IMR-90 (cell line): Measurements from ENCODE around the gene B9D1. TPM values are rescaled to one million over a fixed set of nuclear protein-coding genes. Genes with fewer than 3 reads are reported as not detected.

ENCODE experiments used
- ATAC-seq: fragments of 200-7000 bp; cut with Tn5 transposase; 2 replicates; pipeline ENCODE4 v1.9.1; 2020; ENCODE audit warnings: low read depth, mild to moderate bottlenecking, moderate library complexity
- BruUV-seq: library from RNA; stranded (reverse); fragments of 400-500 nt; replicated peaks from 2 replicates; lab custom pipeline; 2021; lab: Mats Ljungman, UMichigan
- CTCF ChIA-PET: fragments of 300-600 bp; formaldehyde crosslinking; extraction: SDS; loops from one replicate; lab custom pipeline; 2021; ENCODE audit warnings: antibody characterized with exemption; lab: Yijun Ruan, JAX
- POLR2A ChIA-PET: fragments of 300-600 bp; sonication (Branson Sonifier 250); formaldehyde crosslinking; loops from one replicate; lab custom pipeline; 2022; ENCODE audit warnings: antibody characterized with exemption; ENCODE audit not compliant: unreplicated experiment; lab: Charles Lee
- DNase-seq: peaks from one replicate; pipeline ENCODE4 v3.0.0; 2013
- H2AFZ ChIP-seq: replicated peaks from 2 replicates; pipeline ENCODE3; 2013; ENCODE audit warnings: low read length, mild to moderate bottlenecking; ENCODE audit not compliant: poor library complexity
- H2AK5ac ChIP-seq: 2 replicates; pipeline ENCODE4 v1.6.1; 2013; ENCODE audit warnings: low read depth, low read length, inconsistent platforms
- H2AK9ac ChIP-seq: replicated peaks from 2 replicates; pipeline ENCODE3; 2013; ENCODE audit warnings: mild to moderate bottlenecking, low read depth, low read length, moderate library complexity; ENCODE audit not compliant: poor library complexity
- H2BK120ac ChIP-seq: 2 replicates; pipeline ENCODE4 v1.6.1; 2013; ENCODE audit warnings: low read depth, low read length, inconsistent platforms
- H2BK15ac ChIP-seq: 3 replicates; pipeline ENCODE4 v1.6.1; 2013; ENCODE audit warnings: low read depth, low read length, inconsistent platforms
- H2BK20ac ChIP-seq: 2 replicates; pipeline ENCODE4 v1.6.1; 2013; ENCODE audit warnings: low read depth, mild to moderate bottlenecking, inconsistent platforms, low read length, moderate library complexity
- H2BK5ac ChIP-seq: 2 replicates; pipeline ENCODE4 v1.6.1; 2013; ENCODE audit warnings: mild to moderate bottlenecking, low read depth, low read length, inconsistent platforms; ENCODE audit not compliant: poor library complexity, severe bottlenecking
- H3K14ac ChIP-seq: replicated peaks from 2 replicates; pipeline ENCODE4 v1.6.1; 2013; ENCODE audit warnings: low read depth, low read length, inconsistent platforms
- H3K18ac ChIP-seq: 2 replicates; pipeline ENCODE4 v1.6.1; 2013; ENCODE audit warnings: low read depth, low read length, control low read depth
- H3K23ac ChIP-seq: 2 replicates; pipeline ENCODE4 v1.6.1; 2013; ENCODE audit warnings: low read depth, low read length, inconsistent platforms
- H3K27ac ChIP-seq: 2 replicates; pipeline ENCODE4 v1.5.1; 2013; ENCODE audit warnings: mild to moderate bottlenecking, control low read depth, low read length; ENCODE audit not compliant: insufficient read depth
- H3K27me3 ChIP-seq: 2 replicates; pipeline ENCODE4 v1.6.1; 2013; ENCODE audit warnings: low read length; ENCODE audit not compliant: control insufficient read depth, insufficient read depth
- H3K36me3 ChIP-seq: 2 replicates; pipeline ENCODE4 v1.6.1; 2013; ENCODE audit warnings: low read length, mixed read lengths; ENCODE audit not compliant: control insufficient read depth, insufficient read depth
- H3K4ac ChIP-seq: 2 replicates; pipeline ENCODE4 v1.6.1; 2013; ENCODE audit warnings: low read depth, low read length, inconsistent platforms
- H3K4me1 ChIP-seq: 2 replicates; pipeline ENCODE4 v1.6.1; 2013; ENCODE audit warnings: low read length, mixed read lengths; ENCODE audit not compliant: control insufficient read depth, insufficient read depth
- H3K4me2 ChIP-seq: 2 replicates; pipeline ENCODE4 v1.6.1; 2013; ENCODE audit warnings: low read depth, mild to moderate bottlenecking, control low read depth, low read length, moderate library complexity
- H3K4me3 ChIP-seq: 2 replicates; pipeline ENCODE4 v1.5.1; 2013; ENCODE audit warnings: low read depth, mild to moderate bottlenecking, control low read depth, low read length, moderate library complexity; ENCODE audit not compliant: insufficient read depth
- H3K56ac ChIP-seq: 2 replicates; pipeline ENCODE4 v1.6.1; 2013; ENCODE audit warnings: low read length, inconsistent platforms; ENCODE audit not compliant: insufficient read depth; ENCODE audit errors: extremely low read depth
- H3K79me1 ChIP-seq, 2 experiments: 2 replicates each; pipeline ENCODE4 v1.6.1; 2013; ENCODE audit warnings: low read length in 2 of 2, inconsistent platforms in 1 of 2, low read depth in 1 of 2
- H3K9ac ChIP-seq: 2 replicates; pipeline ENCODE4 v1.6.1; 2013; ENCODE audit warnings: low read depth, low read length, control low read depth
- H3K9me1 ChIP-seq: 2 replicates; pipeline ENCODE4 v1.6.1; 2013; ENCODE audit warnings: low read length, inconsistent platforms; ENCODE audit not compliant: insufficient read depth
- H3K9me3 ChIP-seq: 2 replicates; pipeline ENCODE4 v1.6.1; 2013; ENCODE audit warnings: low read length; ENCODE audit not compliant: control insufficient read depth, insufficient read depth
- H4K20me1 ChIP-seq: 2 replicates; pipeline ENCODE4 v1.6.1; 2013; ENCODE audit warnings: low read length, inconsistent platforms; ENCODE audit not compliant: insufficient read depth
- H4K5ac ChIP-seq: 2 replicates; pipeline ENCODE4 v1.6.1; 2013; ENCODE audit warnings: mild to moderate bottlenecking, low read depth, low read length, control low read depth
- H4K8ac ChIP-seq, 2 experiments: 2 replicates each; pipeline ENCODE4 v1.6.1; 2013; ENCODE audit warnings: low read depth in 2 of 2, low read length in 2 of 2, control low read depth in 1 of 2, inconsistent platforms in 1 of 2
- H4K91ac ChIP-seq: 2 replicates; pipeline ENCODE4 v1.6.1; 2013; ENCODE audit warnings: low read depth, low read length, inconsistent platforms; ENCODE audit not compliant: insufficient read depth
- BHLHE40 ChIP-seq: fragments of 150-350 bp; IDR thresholded peaks from 2 replicates; pipeline ENCODE4 v1.6.1; 2016; ENCODE audit warnings: mild to moderate bottlenecking, low read depth, low read length
- CEBPB ChIP-seq: IDR thresholded peaks from 2 replicates; pipeline ENCODE4 v1.6.1; 2012; ENCODE audit warnings: low read depth, low read length, improper control_type of control experiment
- CHD1 ChIP-seq: IDR thresholded peaks from 2 replicates; pipeline ENCODE4 v1.6.1; 2012; ENCODE audit warnings: low read depth, low read length, improper control_type of control experiment
- CTCF ChIP-seq: conservative IDR thresholded peaks from 2 replicates; pipeline ENCODE4 v1.5.1; 2012; ENCODE audit warnings: mild to moderate bottlenecking, low read depth, low read length, improper control_type of control experiment
- ELK1 ChIP-seq: fragments of 150-350 bp; IDR thresholded peaks from 2 replicates; pipeline ENCODE4 v1.6.1; 2016; ENCODE audit warnings: low read depth, mild to moderate bottlenecking, low read length, moderate library complexity, borderline replicate concordance
- FOS ChIP-seq: fragments of 150-350 bp; IDR thresholded peaks from 2 replicates; pipeline ENCODE4 v1.6.1; 2016; ENCODE audit warnings: low read depth, low read length
- MAFK ChIP-seq: IDR thresholded peaks from 2 replicates; pipeline ENCODE4 v1.6.1; 2012; ENCODE audit warnings: low read depth, low read length, improper control_type of control experiment
- MAZ ChIP-seq: IDR thresholded peaks from 2 replicates; pipeline ENCODE4 v1.6.1; 2012; ENCODE audit warnings: low read depth, mild to moderate bottlenecking, low read length, improper control_type of control experiment, moderate library complexity, borderline replicate concordance
- MXI1 ChIP-seq: IDR thresholded peaks from 2 replicates; pipeline ENCODE4 v1.6.1; 2012; ENCODE audit warnings: low read depth, mild to moderate bottlenecking, low read length, moderate library complexity, borderline replicate concordance
- NFE2L2 ChIP-seq: fragments of 150-350 bp; IDR thresholded peaks from 2 replicates; pipeline ENCODE4 v1.6.1; 2016; ENCODE audit warnings: low read depth, mild to moderate bottlenecking, low read length
- POLR2A ChIP-seq: IDR thresholded peaks from 2 replicates; pipeline ENCODE4 v1.6.1; 2012; ENCODE audit warnings: mild to moderate bottlenecking, low read depth, low read length
- RAD21 ChIP-seq: IDR thresholded peaks from 2 replicates; pipeline ENCODE4 v1.6.1; 2012; ENCODE audit warnings: low read length, improper control_type of control experiment
- RCOR1 ChIP-seq: IDR thresholded peaks from 2 replicates; pipeline ENCODE4 v1.6.1; 2012; ENCODE audit warnings: mild to moderate bottlenecking, low read length, improper control_type of control experiment; ENCODE audit not compliant: insufficient replicate concordance
- RFX5 ChIP-seq: IDR thresholded peaks from 2 replicates; pipeline ENCODE4 v1.8.0; 2012; ENCODE audit warnings: low read depth, mild to moderate bottlenecking, low read length, moderate library complexity
- SMC3 ChIP-seq: fragments of 150-350 bp; IDR thresholded peaks from 2 replicates; pipeline ENCODE4 v1.6.1; 2016; ENCODE audit warnings: low read depth, mild to moderate bottlenecking, antibody characterized with exemption, low read length, moderate library complexity
- USF2 ChIP-seq: fragments of 150-350 bp; IDR thresholded peaks from 2 replicates; pipeline ENCODE4 v1.6.1; 2017; ENCODE audit warnings: mild to moderate bottlenecking, antibody characterized with exemption, low read length, low read depth
- WGBS, 2 experiments: methylation state at CpG; one replicate each; pipeline versions ENCODE4 v1.1.5 to v1.1.7; 2013; ENCODE audit warnings: missing lambda C conversion rate in 2 of 2; ENCODE audit not compliant: insufficient read length in 1 of 2; ENCODE audit errors: extremely low coverage in 2 of 2; 5-methylcytosine and 5-hydroxymethylcytosine counted together
- dilution Hi-C: fragments of 300-500 bp; cut with HindIII; formaldehyde crosslinking; loops from one replicate; pipeline ENCODE4 v1.14.3; 2018; ENCODE audit warnings: low sequenced_read_pairs; ENCODE audit not compliant: unreplicated experiment
- in situ Hi-C: fragments of 300-500 bp; cut with MboI; formaldehyde crosslinking; loops from 3 replicates; pipeline ENCODE4 v1.14.3; 2019; ENCODE audit warnings: low sequenced_read_pairs, inconsistent platforms, mixed read lengths
- intact Hi-C: fragments of 100-400 bp; cut with micrococcal nuclease; formaldehyde crosslinking; loops from 2 replicates; pipeline ENCODE4 v1.10.0; 2022
- polyA plus RNA-seq, 3 experiments: library from polyadenylated mRNA; depleted of rRNA; stranded (reverse); fragments of >200 nt; gene quantifications; 2 replicates each; pipeline ENCODE4 v1.2.3, GENCODE V29; 2012; ENCODE audit warnings: low replicate concordance in 1 of 3
- total RNA-seq: library from RNA; depleted of rRNA; stranded (reverse); fragments of >200 nt; gene quantifications from 2 replicates; pipeline ENCODE4 v1.2.3, GENCODE V29; 2012

Gene B9D1
- total and polyA plus RNA-seq, 2 of the 4 experiments (the other 2 are of a cell fraction), result 42.5 to 43.8 TPM

GRCh38 chr17:19381361-19381740 lies 18.8 kb upstream of the B9D1 start:
- 100% methylated on average over 3 of the region's 7 CpGs; no CpG with 5 or more reads in 1 of the 2 experiments for whole genome bisulfite sequencing, 2 experiments
- TF ChIP-seq ELK1 (no peak), RAD21 (no peak), NFE2L2 (no peak), RFX5 (no peak), CHD1 (no peak), BHLHE40 (no peak), USF2 (no peak), RCOR1 (no peak), FOS (no peak), MXI1 (no peak), SMC3 (no peak), CEBPB (no peak), MAZ (no peak), POLR2A (no peak), MAFK (no peak), CTCF (no peak)
- POLR2A ChIA-PET, result no interaction called here

More at GRCh38 chr17:19381361-19381740, 18.8 kb upstream of the B9D1 start:
- Histone ChIP-seq H4K91ac (no peak overlapping the region), H2BK20ac (no peak overlapping the region), H2AK9ac (no peak overlapping the region), H3K4me2 (no peak overlapping the region), H3K79me1 (peaks cover 33 to 74% of the 10 kb centered on the region in 2 experiments), H3K4me1 (peaks cover 39% of the 10 kb centered on the region), H3K23ac (no peak overlapping the region), H2BK5ac (no peak overlapping the region), H4K8ac (no peak overlapping the region), H3K4me3 (no peak overlapping the region), H3K56ac (no peak overlapping the region), H4K5ac (no peak overlapping the region), H3K4ac (no peak overlapping the region), H3K27ac (no peak overlapping the region), H2AFZ (no peak overlapping the region), H3K9me1 (peaks cover 39% of the 10 kb centered on the region), H3K9me3 (no peaks in the 10 kb centered on the region), H3K27me3 (no peaks in the 10 kb centered on the region), H2BK15ac (no peak overlapping the region), H3K14ac (no peak overlapping the region), H3K36me3 (peaks cover 60% of the 10 kb centered on the region), H3K9ac (no peak overlapping the region), H4K20me1 (peaks cover 36% of the 10 kb centered on the region), H3K18ac (no peak overlapping the region), H2AK5ac (no peak overlapping the region; the same call in 1 of the 2 replicates), H2BK120ac (no peak overlapping the region)
- no peak for ATAC-seq
- dilution Hi-C loops, result no loop called here
- intact Hi-C loops, result loop anchor here (5.0 kb wide), 1 partner anchor 506 kb away; no protein-coding TSS in a partner anchor
- BruUV-seq, result TSS peak; percentile 46
- in situ Hi-C loops, result no loop called here
- no peak for DNase-seq
- CTCF ChIA-PET, result no interaction called here
